Thyroid gland (tissue), 4 donors: ENCODE data around the gene TMEM256. TPM values are rescaled to one million over a fixed set of nuclear protein-coding genes. Genes with fewer than 3 reads are reported as not detected.

Source experiments
- DNase-seq, 2 donors: peaks; one replicate each; pipeline ENCODE4 v3.0.0-alpha.2; 2019
- H3K27ac ChIP-seq, 3 donors: fragments of 200-600 bp; sonication (generic); 1 replicate in 2 of 3; 2 replicates in 1 of 3; pipeline ENCODE4 v1.5.1; 2016 to 2019; ENCODE audit warnings: mild to moderate bottlenecking in 1 of 3, moderate library complexity in 1 of 3
- H3K27me3 ChIP-seq: fragments of 200-600 bp; sonication (generic); one replicate; pipeline ENCODE4 v1.5.1; 2019
- H3K36me3 ChIP-seq, 2 donors: fragments of 200-600 bp; sonication (generic); one replicate each; pipeline ENCODE4 v1.5.1; 2016 to 2019
- H3K4me1 ChIP-seq, 2 donors: fragments of 200-600 bp; sonication (generic); one replicate each; pipeline ENCODE4 v1.5.1; 2017 to 2019
- H3K4me3 ChIP-seq, 3 donors: fragments of 200-600 bp; sonication (generic); replicated peaks in 1 of 3; 1 replicate in 2 of 3; 2 replicates in 1 of 3; pipeline ENCODE4 v1.5.1; 2016; ENCODE audit warnings: mild to moderate bottlenecking in 1 of 3
- H3K9me3 ChIP-seq: fragments of 200-600 bp; sonication (generic); one replicate; pipeline ENCODE4 v1.5.1; 2017
- CTCF ChIP-seq, 6 experiments: fragments of 200-600 bp in 3 of 6; fragments of 450-650 bp in 3 of 6; sonication (generic) in 3 of 6; IDR thresholded peaks; one replicate each; pipeline ENCODE4 v1.5.1; 2016 to 2019; ENCODE audit warnings: antibody characterized with exemption in 6 of 6, mild to moderate bottlenecking in 2 of 6, inconsistent platforms in 1 of 6, moderate library complexity in 1 of 6
- POLR2A ChIP-seq, 2 donors: fragments of 450-650 bp; IDR thresholded peaks; one replicate each; pipeline ENCODE4 v1.6.1; 2017; ENCODE audit warnings: antibody characterized with exemption in 2 of 2, mild to moderate bottlenecking in 2 of 2, moderate library complexity in 1 of 2
- WGBS, 2 donors: methylation state at CpG; one replicate each; pipeline ENCODE4 v1.1.5; 2017; 5-methylcytosine and 5-hydroxymethylcytosine counted together
- intact Hi-C: fragments of 100-400 bp; cut with DNase I; formaldehyde crosslinking; loops from one replicate; pipeline ENCODE4 v1.15.1; 2023
- total RNA-seq, 4 donors: library from RNA; depleted of rRNA; stranded (reverse); fragments of >200 nt; gene quantifications; one replicate each; pipeline ENCODE4 v1.2.3, GENCODE V29; 2016

The TMEM256 gene
- total RNA-seq, 4 donors from 2014 or later, result 27.8 to 133 (median 35.2) TPM

GRCh38 chr17:7426203-7426863, 22.4 kb upstream of the TMEM256 start:
- no peak overlapping the region for H3K4me3 ChIP-seq
- intact Hi-C loops, result no loop called here
- no peaks in the 10 kb centered on the region for H3K36me3 ChIP-seq
- no peak for TF ChIP-seq CTCF (IDR thresholded peaks at IDR 0.05)
- no peak for TF ChIP-seq POLR2A (IDR thresholded peaks at IDR 0.05)
- no peak overlapping the region for H3K27ac ChIP-seq
- DNase-seq, result no peak
- H3K9me3 ChIP-seq, result no peaks in the 10 kb centered on the region
- H3K27me3 ChIP-seq, result no peaks in the 10 kb centered on the region
- 91 to 95% methylated on average over 29 to 33 of the region's 33 CpGs for WGBS, 2 donors
- H3K4me1 ChIP-seq, result no peaks in the 10 kb centered on the region

GRCh38 chr17:7425756-7426155, 21.9 kb upstream of the TMEM256 start:
- H3K27me3 ChIP-seq, result no peaks in the 10 kb centered on the region
- intact Hi-C loops, result no loop called here
- TF ChIP-seq CTCF (IDR thresholded peaks at IDR 0.05), result no peak
- TF ChIP-seq POLR2A (IDR thresholded peaks at IDR 0.05), result no peak
- 88 to 90% methylated on average over 3 of the region's 8 CpGs for WGBS, 2 donors
- no peaks in the 10 kb centered on the region for H3K4me1 ChIP-seq
- DNase-seq, result no peak
- no peak overlapping the region for H3K27ac ChIP-seq
- H3K36me3 ChIP-seq, result no peaks in the 10 kb centered on the region
- no peak overlapping the region for H3K4me3 ChIP-seq
- no peaks in the 10 kb centered on the region for H3K9me3 ChIP-seq

- DNase-seq, result no peak
These were observed 21.4 kb upstream of the TMEM256 start, which contains the start of gene SPEM2 for GRCh38 chr17:7425316-7425715. Gene SPEM2, plus strand, starts transcription at chr17:7425616. Its CDS starts 73 bp downstream, at chr17:7425689.

GRCh38 chr17:7423679-7424078, 19.8 kb upstream of the TMEM256 start:
- WGBS, 2 donors, result 41 to 50% methylated on average over 4 of the region's 4 CpGs
- Histone ChIP-seq H3K4me1 (no peaks in the 10 kb centered on the region), H3K36me3 (no peaks in the 10 kb centered on the region), H3K9me3 (no peaks in the 10 kb centered on the region), H3K4me3 (no peak overlapping the region), H3K27ac (no peak overlapping the region), H3K27me3 (no peaks in the 10 kb centered on the region)
- TF ChIP-seq POLR2A (IDR thresholded peaks at IDR 0.05) (no peak), CTCF (IDR thresholded peaks at IDR 0.05) (no peak)
- intact Hi-C loops, result loop anchor here (5.0 kb wide), 1 partner anchor 61 kb away; no protein-coding TSS in a partner anchor
- DNase-seq, result no peak

More at GRCh38 chr17:7425316-7425715, 21.4 kb upstream of the TMEM256 start, which contains the start of gene SPEM2:
- WGBS, 2 donors, result 82 to 84% methylated on average over 5 to 7 of the region's 7 CpGs
- no peak within 1 kb of the TSS for H3K27ac ChIP-seq
- H3K36me3 ChIP-seq, result no peaks in the 10 kb centered on the region
- H3K9me3 ChIP-seq, result no peaks in the 10 kb centered on the region
- no peaks in the 10 kb centered on the region for H3K27me3 ChIP-seq
- H3K4me1 ChIP-seq, result no peaks in the 10 kb centered on the region
- TF ChIP-seq CTCF (IDR thresholded peaks at IDR 0.05), result no peak
- TF ChIP-seq POLR2A (IDR thresholded peaks at IDR 0.05), result no peak
- intact Hi-C loops, result no loop called here
- H3K4me3 ChIP-seq, result no peak within 1 kb of the TSS

GRCh38 chr17:7421186-7421585, 17.3 kb upstream of the TMEM256 start:
- H3K36me3 ChIP-seq, result no peaks in the 10 kb centered on the region
- H3K9me3 ChIP-seq, result no peaks in the 10 kb centered on the region
- no peak overlapping the region for H3K27ac ChIP-seq
- 92 to 98% methylated on average over 10 to 14 of the region's 16 CpGs for WGBS, 2 donors
- no peak for DNase-seq
- intact Hi-C loops, result loop anchor here (5.0 kb wide), 1 partner anchor 59 kb away; no protein-coding TSS in a partner anchor
- H3K4me1 ChIP-seq, result no peaks in the 10 kb centered on the region
- no peak overlapping the region for H3K4me3 ChIP-seq
- no peaks in the 10 kb centered on the region for H3K27me3 ChIP-seq
- TF ChIP-seq POLR2A (IDR thresholded peaks at IDR 0.05), result no peak
- no peak for TF ChIP-seq CTCF (IDR thresholded peaks at IDR 0.05)
